ENCODE measurements around the gene PTPRZ1. TPM values are rescaled to one million over a fixed set of nuclear protein-coding genes. Genes with fewer than 3 reads are reported as not detected.

The PTPRZ1 gene
- polyA plus RNA-seq, 1 of the 3 experiments (the other 2 are of a cell fraction), result not detected

DNA sequence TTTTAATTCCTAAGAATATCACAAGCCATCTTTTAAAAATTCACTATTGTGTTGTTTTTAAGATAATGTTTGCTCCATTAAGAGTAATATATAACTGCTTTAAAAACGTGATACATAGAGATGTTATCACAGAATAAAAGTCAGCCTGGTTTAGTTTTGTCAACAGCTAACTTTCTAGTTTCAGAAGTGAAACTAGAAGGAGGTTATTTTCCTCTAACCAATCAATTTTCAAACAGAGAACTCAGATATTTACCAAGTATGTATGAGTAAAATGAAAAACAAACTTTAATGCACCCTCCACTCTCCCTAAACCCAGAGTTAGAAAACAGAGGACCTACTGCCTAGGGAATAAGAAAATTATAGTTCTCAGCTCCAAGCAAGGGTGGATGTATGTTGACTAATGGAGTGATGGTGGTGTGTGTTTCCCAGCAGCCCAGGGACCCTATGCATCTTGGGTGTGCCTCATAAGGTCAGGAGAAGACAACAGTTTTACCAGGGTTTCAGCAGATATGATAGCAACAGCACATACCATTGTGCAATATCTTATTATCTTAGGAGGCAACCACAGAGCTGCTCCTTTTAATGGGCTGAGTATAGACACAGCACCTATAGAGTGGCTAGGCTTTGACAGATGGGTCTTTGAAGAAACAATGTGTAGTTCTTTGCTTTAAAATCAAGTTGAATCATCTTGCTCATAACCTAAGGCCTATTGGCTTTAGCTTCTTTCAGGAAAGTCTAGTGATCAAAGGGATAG is 58.4 kb downstream of the PTPRZ1 start:
- Histone ChIP-seq H3K4me3 (ENCODE audit: low read depth in 2 of 2, low read length in 1 of 2) (no peak overlapping the region), H3K9ac (no peak overlapping the region), H3K9me3 (no peaks in the 10 kb centered on the region), H3K36me3 (replicated peaks in 1 of 2; ENCODE audit: control insufficient read depth in 1 of 2, insufficient read depth in 2 of 2, low read length in 1 of 2) (no peaks in the 10 kb centered on the region), H3K27ac (ENCODE audit: low read depth in 2 of 2, low read length in 1 of 2) (no peak overlapping the region), H3K4me2 (no peak overlapping the region), H3K79me2 (ENCODE audit: insufficient read depth) (no peaks in the 10 kb centered on the region), H3K27me3 (ENCODE audit: insufficient read depth) (peaks cover 5% of the 10 kb centered on the region), H2AFZ (ENCODE audit: low read depth) (no peak overlapping the region), H3F3A (replicated peaks; ENCODE audit: insufficient read depth) (no peaks in the 10 kb centered on the region), H4K20me1 (ENCODE audit: insufficient read depth) (no peaks in the 10 kb centered on the region), H3K9me2 (no peaks in the 10 kb centered on the region), H3K4me1 (ENCODE audit: control insufficient read depth in 1 of 2, insufficient read depth in 2 of 2, low read depth in 1 of 2, low read length in 1 of 2) (no peaks in the 10 kb centered on the region)
- no peak for DNase-seq
- TF ChIP-seq EP300 (IDR thresholded peaks at IDR 0.05; ENCODE audit: borderline replicate concordance in 1 of 2, low read depth in 1 of 2, low read length in 1 of 2) (no peak), MEF2A (IDR thresholded peaks at IDR 0.05; ENCODE audit: borderline replicate concordance, low read depth) (no peak), FOXM1 (IDR thresholded peaks at IDR 0.05; ENCODE audit: low read depth) (no peak), RFX5 (IDR thresholded peaks at IDR 0.05; ENCODE audit: low read length) (no peak), SMC3 (IDR thresholded peaks at IDR 0.05; ENCODE audit: low read depth, low read length) (no peak), USF2 (IDR thresholded peaks at IDR 0.05; ENCODE audit: borderline replicate concordance, low read depth, low read length) (no peak), RCOR1 (IDR thresholded peaks at IDR 0.05; ENCODE audit: low read length) (no peak), CTCF (IDR thresholded peaks at IDR 0.05) (no peak), FOXJ3 (CRISPR knock-in tag; IDR thresholded peaks at IDR 0.05) (no peak), SIN3A (IDR thresholded peaks at IDR 0.05; ENCODE audit: borderline replicate concordance, low read depth, low read length) (no peak), ELF1 (IDR thresholded peaks at IDR 0.05) (no peak)
- TF ChIP-seq, protein P1, sequence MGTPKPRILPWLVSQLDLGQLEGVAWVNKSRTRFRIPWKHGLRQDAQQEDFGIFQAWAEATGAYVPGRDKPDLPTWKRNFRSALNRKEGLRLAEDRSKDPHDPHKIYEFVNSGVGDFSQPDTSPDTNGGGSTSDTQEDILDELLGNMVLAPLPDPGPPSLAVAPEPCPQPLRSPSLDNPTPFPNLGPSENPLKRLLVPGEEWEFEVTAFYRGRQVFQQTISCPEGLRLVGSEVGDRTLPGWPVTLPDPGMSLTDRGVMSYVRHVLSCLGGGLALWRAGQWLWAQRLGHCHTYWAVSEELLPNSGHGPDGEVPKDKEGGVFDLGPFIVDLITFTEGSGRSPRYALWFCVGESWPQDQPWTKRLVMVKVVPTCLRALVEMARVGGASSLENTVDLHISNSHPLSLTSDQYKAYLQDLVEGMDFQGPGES (IDR thresholded peaks at IDR 0.05; ENCODE audit: low read depth, low read length), result no peak
- CTCF ChIA-PET, result interaction anchor here (1.4 kb wide), 1 partner anchor 63 kb away, joined by 6 read pairs; no protein-coding TSS in a partner anchor
- POLR2A ChIA-PET, result no interaction called here
- 0% methylated on average over 1 of the region's 1 CpG for WGBS (ENCODE audit: low lambda C conversion rate)

DNA sequence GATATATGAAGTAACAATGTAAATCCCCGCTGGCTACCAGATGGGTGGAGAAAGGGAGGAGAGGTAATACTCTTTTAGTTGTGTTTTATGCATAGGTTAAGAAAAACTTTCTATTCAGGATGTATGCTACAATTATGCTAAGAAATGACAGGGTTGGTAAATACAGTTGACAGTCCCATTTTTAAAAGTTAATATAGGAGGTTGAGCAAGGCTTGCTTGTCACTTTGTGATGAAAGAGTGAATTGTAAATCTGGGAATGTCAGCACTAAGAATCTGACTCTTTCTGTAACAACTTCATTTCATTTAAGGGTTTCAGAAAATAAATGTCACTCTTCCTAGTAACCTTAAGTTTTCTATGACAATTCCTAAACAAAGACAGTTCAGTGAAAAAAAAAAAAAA is 59.8 kb downstream of the PTPRZ1 start:
- no peaks in the 10 kb centered on the region for H3K4me1 ChIP-seq (ENCODE audit: control insufficient read depth in 1 of 2, insufficient read depth in 2 of 2, low read depth in 1 of 2, low read length in 1 of 2)
- H3K4me2 ChIP-seq, result no peak overlapping the region
- no peak overlapping the region for H3K4me3 ChIP-seq (ENCODE audit: low read depth in 2 of 2, low read length in 1 of 2)
- DNase-seq, result no peak
- ChIA-PET POLR2A (no interaction called here), CTCF (no interaction called here)
- WGBS (ENCODE audit: low lambda C conversion rate), result 4% methylated on average over 1 of the region's 1 CpG
- no peaks in the 10 kb centered on the region for H3K9me2 ChIP-seq
- no peaks in the 10 kb centered on the region for H3K9me3 ChIP-seq
- no peaks in the 10 kb centered on the region for H3F3A ChIP-seq (replicated peaks; ENCODE audit: insufficient read depth)
- H4K20me1 ChIP-seq (ENCODE audit: insufficient read depth), result no peaks in the 10 kb centered on the region
- H3K27me3 ChIP-seq (ENCODE audit: insufficient read depth), result peaks cover 18% of the 10 kb centered on the region
- H2AFZ ChIP-seq (ENCODE audit: low read depth), result no peak overlapping the region
- H3K79me2 ChIP-seq (ENCODE audit: insufficient read depth), result no peaks in the 10 kb centered on the region
- no peak overlapping the region for H3K27ac ChIP-seq (ENCODE audit: low read depth in 2 of 2, low read length in 1 of 2)
- no peaks in the 10 kb centered on the region for H3K36me3 ChIP-seq (replicated peaks in 1 of 2; ENCODE audit: control insufficient read depth in 1 of 2, insufficient read depth in 2 of 2, low read length in 1 of 2)
- no peak overlapping the region for H3K9ac ChIP-seq
- TF ChIP-seq MEF2A (IDR thresholded peaks at IDR 0.05; ENCODE audit: borderline replicate concordance, low read depth) (no peak), EP300 (IDR thresholded peaks at IDR 0.05; ENCODE audit: borderline replicate concordance in 1 of 2, low read depth in 1 of 2, low read length in 1 of 2) (no peak), TCF12 (IDR thresholded peaks at IDR 0.05) (no peak), NFIC (IDR thresholded peaks at IDR 0.05; ENCODE audit: borderline replicate concordance) (no peak), RCOR1 (IDR thresholded peaks at IDR 0.05; ENCODE audit: low read length) (no peak), CHD2 (IDR thresholded peaks at IDR 0.05; ENCODE audit: low read length, partially characterized antibody) (no peak), USF2 (IDR thresholded peaks at IDR 0.05; ENCODE audit: borderline replicate concordance, low read depth, low read length) (no peak), FOSL2 (IDR thresholded peaks at IDR 0.05; ENCODE audit: borderline replicate concordance, low read depth) (no peak), ZBTB33 (IDR thresholded peaks at IDR 0.05; ENCODE audit: borderline replicate concordance, low read depth) (no peak), YY1 (IDR thresholded peaks at IDR 0.05; ENCODE audit: low read depth) (no peak), SMC3 (IDR thresholded peaks at IDR 0.05; ENCODE audit: low read depth, low read length) (no peak)
- TF ChIP-seq, protein P1 (IDR thresholded peaks at IDR 0.05; ENCODE audit: low read depth, low read length), result no peak
